HPDE6-E6E7 (cell line): ENCODE results near the gene SNRNP48.

ENCODE experiments used
- DNase-seq: peaks from one replicate; pipeline ENCODE4 v3.0.0; 2011; ENCODE audit warnings: missing footprints; ENCODE audit errors: extremely low spot score

Gene SNRNP48, protein sequence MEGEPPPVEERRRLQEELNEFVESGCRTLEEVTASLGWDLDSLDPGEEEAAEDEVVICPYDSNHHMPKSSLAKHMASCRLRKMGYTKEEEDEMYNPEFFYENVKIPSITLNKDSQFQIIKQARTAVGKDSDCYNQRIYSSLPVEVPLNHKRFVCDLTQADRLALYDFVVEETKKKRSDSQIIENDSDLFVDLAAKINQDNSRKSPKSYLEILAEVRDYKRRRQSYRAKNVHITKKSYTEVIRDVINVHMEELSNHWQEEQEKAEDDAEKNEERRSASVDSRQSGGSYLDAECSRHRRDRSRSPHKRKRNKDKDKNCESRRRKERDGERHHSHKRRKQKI

DNA sequence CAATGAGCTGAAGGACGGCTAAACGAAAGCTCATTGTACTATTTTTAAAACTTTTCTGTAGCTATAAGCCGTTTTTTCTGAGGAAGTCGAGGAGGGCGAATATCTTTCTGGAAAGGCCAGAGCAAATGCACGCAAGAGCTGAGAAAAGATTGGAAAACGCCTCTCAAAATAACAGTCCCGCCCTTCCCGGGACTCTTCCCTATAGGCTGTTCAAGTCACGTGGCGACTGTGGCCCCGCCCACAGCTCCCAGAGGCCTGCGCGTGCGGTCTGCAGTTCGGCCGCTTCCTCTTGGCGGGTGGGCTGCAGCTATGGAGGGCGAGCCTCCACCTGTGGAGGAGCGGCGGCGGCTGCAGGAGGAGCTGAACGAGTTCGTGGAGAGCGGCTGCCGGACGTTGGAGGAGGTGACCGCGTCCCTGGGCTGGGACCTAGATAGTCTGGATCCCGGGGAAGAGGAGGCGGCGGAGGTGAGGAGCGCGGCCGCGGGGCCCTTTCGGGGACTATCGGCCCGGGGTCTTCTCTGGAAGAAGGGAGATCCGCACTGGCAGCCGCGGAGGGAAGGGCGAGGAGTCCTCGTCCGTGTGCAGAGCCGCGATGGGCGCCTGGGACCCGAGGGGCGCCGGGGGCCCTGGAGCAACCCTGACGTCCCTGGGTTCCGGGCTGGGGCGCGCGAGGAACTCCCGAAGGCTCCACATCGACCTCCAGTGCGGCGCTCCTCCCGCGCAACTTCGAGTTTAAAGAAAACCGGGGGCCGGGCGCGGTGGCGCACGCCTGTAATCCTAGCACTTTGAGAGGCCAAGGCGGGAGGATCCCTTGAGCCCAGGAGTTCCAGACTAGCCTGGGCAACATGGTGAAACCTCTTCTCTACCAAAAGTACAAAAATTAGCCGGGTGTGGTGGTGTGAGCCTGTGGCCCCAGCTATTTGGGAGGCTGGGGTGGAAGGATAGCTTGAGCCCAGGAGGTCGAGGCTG, at the start of gene SNRNP48:
SNRNP48 (plus strand) TSS at position 250 of the 969 bp plus-strand sequence; CDS start at position 310, 60 bp downstream.
- DNase-seq, result peak; percentile 75

DNA sequence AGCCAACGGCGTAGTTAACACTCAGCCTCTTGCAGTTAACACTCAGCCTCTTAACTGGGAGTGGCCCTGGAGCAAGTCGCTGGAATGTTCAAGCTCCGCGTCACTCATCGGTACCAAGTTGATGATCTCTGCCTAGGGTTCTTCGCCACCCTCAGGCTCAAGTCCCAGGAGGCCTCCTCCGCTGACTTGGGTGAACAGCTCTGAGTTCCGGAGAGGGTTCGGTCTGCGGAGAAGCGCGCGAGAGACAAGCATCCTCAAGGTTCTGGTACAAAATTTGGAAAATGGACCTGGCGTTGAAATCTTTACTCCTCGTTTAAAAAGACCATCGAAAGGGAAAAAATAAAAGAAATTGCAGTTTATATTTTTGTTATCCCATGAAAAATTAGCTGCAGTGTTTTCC, 49.4 kb upstream of the SNRNP48 start:
- no peak for DNase-seq

DNA sequence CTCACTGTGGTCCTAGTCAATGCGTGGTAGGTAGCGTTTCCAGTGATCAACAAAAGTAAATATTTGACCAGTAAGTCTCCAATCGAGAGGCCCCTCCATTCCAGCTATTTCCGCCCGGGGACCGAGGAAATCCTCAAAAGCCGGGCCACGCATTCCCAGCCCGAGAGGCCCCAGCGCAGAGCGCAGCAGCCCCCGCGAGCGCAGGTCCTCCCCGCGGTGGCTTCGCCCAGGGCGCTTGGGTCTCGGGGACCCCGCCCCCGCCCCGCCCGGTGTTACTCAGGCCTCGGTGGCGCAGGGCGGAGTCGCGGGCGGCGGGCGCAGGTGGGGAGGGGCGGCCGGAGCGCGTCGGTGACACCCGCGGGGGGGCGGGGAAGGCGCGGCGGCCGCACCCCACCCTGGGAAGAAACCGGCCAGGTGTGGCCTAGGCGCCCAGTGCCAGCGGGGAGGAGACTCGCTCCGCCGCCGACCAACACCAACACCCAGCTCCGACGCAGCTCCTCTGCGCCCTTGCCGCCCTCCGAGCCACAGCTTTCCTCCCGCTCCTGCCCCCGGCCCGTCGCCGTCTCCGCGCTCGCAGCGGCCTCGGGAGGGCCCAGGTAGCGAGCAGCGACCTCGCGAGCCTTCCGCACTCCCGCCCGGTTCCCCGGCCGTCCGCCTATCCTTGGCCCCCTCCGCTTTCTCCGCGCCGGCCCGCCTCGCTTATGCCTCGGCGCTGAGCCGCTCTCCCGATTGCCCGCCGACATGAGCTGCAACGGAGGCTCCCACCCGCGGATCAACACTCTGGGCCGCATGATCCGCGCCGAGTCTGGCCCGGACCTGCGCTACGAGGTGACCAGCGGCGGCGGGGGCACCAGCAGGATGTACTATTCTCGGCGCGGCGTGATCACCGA, 48.6 kb upstream of the SNRNP48 start, which contains the start of gene DSP:
DSP (plus strand) TSS at position 497 of the 890 bp plus-strand sequence; CDS start at position 742, 245 bp downstream.
- DNase-seq, result peak; percentile 64

DNA sequence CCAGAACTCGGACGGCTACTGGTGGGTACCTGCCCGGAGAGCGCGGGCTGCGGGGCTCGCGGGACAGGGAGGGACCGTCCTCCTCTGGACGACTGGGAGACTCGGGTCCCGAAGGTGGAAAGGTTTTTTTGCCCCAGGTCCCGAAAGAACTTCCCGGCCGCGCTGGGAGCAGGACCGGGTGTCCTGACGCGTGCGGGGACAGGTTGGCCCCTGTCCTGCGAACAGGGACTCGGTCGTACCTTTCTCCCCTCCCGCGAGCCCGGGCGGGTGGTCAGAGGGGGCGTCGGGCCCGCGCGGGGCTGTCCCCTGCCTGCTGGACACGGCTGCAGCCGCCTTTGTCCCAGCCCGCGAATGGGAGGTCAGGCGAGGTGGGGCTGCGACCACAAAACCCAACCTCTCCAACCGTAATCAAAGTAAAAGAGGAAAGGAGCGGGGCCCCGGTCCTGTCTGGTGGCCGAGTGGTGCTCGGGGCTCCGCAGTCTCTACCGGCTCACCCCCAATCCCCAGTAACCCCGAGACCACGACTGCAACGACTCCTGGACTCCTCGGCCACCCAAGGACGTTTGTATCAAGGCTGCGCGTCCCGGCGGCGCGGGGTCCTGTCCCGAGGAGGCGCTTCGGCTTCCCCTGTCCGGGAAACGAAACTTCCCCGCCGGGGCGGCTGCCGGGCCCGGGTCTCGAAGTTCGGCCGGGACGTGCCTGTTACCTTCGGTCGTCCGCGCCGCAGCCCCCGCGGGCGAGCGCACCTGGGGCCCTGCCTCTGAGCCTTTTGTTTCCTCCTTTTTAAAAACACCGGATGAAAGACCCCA, 47.7 kb upstream of the SNRNP48 start:
- DNase-seq, result no peak

DNA sequence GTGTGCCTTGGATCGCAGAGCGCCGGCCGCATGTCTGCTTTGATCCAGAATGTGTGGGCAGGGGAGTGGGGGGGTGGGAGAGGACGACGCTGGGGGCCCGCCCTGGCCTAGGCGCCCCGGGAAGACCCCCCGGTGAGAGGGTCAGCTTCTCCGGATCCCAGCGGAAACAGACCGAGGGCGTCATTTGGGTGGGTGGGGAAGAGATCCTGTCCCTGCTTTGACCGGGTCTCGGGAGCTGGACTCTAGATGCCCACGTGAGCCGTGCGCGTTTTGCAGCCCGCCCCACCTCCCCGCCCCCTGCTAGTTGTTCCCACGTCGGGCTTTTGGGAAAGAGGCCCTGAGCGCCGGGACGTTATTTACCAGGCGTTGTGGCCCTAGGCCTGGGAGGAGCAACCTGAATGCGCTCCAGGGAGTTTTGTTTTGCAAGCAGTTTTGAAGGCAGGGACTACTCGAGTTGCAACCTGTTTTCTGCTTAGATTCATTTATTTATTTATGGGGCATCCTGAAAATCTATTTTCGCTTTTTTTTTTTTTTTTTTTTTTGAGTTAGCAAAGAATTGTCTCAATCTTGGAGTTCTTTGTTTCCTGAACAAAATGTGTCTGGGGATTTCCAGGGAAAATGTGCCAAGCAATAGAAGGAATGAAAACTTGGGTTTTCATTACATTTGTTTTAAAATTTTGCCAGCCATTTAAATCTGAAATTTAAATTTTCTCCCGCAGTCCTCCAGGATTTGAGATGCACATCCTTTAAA, 46.9 kb upstream of the SNRNP48 start:
- no peak for DNase-seq

DNA sequence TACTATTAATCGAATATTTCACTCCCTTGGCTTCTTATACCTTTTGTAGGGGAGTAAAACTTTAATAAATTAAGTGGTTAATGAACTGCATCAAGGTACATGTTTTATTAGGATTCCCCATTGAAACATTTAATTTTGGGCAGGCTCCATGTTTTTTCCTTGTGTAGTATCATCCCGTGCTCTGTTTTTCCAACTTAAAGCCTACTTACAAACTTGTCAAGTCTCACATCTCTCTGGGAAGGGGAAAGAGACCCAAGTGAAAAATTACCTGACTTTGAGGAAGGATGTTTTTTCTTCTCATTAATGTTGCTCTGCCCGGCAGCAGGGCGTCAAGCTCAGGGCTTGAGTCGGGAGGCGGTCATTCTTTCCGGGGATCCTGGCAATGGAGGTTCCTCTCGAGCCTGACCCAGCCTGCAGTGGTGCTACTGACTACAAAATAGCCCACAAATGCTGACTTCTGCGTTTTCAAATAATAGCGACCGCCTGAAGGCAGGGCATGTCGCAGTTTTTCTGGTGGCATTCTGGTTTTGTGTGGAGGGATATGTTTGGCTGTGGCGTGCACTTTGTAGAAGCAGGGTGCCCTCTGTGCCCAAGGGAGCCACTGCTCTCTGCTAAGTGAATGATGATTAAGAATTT, 46.1 kb upstream of the SNRNP48 start:
- DNase-seq, result no peak

DNA sequence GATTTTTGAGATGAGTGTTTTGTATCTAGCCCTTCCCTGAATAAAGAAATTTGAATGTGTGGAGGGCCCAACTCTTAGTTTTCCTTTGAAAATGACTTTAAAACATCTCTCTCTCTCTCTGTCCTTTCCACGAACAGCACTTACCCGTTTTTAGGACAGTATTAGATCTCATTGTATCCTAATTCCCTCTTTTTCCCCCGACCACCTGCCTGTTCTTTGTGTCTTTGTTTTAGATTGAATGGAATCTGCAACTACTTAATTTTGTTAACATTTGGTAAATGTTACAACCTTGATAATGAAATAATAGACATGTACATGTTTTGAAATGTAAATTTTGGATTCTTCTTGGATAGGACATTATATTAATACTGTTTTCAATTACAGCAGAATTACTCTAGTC, 45.4 kb upstream of the SNRNP48 start:
- DNase-seq, result no peak

DNA sequence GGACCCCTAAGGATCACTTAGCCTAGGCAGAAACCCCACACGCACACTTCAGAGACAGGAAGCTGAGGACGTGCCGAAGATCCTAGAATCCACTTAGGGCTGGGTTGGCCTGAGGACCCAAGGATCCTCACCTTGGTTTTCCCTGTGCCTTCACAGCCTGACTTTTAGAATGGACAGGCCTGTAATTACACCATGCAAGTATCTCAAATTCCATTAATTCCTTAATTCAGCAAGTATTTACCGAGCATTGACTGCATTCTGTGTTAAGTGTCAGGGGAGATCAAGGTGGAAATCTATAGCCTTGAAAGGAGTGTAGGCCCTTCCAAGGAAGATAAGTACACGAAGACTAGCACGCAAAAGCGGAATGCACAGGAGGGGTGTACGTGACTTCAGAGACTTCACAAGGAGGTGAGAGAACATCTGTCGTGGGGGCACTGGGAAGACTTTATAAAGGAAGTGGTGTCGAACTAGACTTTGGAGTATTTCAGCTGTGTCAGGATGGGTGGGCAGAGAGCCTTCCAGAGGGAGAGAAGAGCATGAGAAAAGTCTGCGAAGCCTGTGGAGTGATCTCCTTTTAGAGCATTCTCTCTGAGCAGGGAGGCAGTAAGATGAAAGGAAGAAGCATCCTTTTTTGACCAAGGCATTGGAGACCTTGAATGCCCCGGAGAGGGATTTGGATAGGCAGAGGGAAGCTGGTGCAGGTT, 44.5 kb upstream of the SNRNP48 start:
- DNase-seq, result no peak

DNA sequence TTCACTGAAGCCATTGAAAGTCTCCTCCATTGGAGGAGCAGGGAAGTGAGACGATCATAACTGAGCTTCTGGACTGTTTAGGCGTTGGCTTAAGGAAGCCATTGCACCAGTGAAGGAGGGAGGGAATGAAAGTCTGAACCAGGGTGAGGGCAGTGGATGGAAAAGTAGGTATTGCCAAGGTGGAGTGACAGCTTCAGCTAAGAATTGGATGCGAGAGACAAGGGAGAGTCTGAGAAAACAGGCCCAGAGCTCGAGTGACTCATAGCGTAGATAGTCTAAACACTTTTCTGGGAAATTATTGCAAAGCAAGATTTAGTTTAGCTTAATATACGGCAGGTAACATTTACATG, 44.0 kb upstream of the SNRNP48 start:
- no peak for DNase-seq

DNA sequence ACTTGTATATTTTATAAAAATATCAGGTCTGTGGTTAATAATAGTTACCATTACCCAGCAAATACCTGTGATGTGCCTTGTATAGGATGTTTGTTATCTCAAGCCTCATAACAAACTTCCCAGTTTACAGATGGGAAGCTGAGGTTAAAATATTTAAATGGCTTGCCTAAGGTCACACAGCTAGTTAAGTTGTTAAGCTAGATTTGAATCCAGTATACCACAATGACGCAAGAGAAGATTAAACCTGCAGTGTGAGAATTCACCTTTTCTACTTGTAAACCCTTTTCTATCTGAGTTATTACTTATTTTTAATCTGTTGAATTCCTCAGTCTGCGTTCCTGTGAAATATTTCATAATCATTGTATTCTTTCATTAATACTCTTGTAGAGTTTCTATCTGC, 43.6 kb upstream of the SNRNP48 start:
- no peak for DNase-seq

DNA sequence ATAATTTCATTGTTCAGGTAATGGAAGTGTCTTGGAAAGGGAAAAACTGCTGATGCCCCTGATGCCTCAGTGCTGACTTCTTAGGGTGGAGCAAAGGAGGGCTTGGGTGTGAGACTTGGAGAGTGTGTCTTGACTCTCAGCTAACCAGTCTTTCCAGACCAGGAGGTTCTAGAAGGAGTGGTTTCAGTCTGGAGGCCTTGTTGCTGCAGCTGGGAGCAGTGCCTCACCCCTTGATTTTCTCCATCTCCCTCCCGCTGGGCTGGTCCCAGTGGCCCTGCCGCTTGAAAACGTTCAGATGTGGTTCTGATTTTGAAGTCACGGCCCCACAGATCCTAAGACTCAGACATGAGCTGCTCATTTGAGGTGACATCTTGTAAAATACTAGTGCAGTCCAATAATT, 43.1 kb upstream of the SNRNP48 start:
- DNase-seq, result no peak

DNA sequence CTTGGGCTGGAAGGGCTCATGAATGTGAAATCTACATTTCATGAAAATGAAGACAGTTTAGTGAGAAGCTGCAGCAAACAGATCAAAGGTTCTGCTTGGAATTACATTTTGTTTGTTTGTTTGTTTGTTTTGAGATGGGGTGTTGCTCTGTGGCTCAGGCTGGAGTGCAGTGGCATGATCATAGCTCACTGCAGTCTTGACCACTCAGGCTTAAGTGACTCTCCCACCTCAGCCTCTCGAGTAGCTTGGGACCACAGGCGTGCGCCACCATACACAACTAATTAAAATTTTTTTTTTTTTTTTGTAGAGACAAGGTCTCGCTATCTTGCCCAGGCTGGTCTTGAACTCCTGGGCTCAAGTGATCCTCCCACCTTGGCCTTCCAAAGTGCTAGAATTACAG, 42.7 kb upstream of the SNRNP48 start:
- DNase-seq, result no peak

DNA sequence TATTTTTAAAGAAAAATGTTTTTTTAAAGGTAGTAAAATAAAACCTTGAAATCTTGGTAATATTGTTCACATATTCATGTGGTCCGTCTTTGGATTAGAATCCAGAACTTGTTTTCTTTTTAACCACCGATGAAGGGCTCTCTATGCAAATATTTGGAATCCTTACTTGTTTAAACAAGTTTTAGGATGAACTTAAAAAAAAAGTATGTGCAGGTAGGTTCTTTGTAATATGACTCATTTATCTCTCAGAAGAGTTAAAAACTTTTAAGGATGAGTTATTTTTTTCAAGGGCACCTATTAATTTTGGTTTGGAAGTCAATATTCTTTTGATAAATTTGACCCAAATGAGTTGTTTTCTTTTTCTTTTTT, 39.6 kb upstream of the SNRNP48 start:
- no peak for DNase-seq

DNA sequence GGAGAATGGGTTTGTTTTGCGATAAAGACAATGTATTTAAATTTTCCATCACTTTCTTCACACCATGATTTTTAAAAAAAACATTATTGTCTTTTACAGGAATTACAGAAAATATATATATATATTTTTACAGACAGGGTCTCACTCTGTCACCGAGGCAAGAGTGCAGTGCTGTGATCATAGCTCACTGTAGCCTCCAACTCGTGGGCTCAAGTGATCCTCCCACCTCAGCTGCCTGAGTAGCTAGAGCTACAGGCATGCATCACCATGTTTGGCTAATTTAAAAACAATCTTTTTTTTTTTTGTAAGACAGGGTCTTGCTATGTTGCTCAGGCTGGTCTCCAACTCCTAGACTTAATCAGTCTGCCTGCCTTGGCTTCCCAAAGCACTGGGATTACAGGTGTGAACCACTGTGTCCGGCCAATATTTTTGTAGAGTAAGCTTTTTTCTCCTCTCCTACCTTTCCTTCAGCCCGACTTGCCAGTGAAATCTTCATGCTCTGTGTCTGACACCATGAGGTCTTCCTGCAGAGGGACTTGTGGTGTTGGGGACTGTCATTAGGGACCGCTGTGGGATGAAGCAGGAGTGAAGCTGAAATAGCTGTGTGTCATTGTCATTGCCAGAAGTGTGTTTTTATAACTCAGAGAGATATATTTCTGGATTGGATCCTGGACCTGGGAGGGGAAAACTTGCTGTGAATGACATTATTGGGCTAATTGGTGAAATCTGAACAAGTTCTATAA, 35.3 kb upstream of the SNRNP48 start:
- DNase-seq, result no peak

DNA sequence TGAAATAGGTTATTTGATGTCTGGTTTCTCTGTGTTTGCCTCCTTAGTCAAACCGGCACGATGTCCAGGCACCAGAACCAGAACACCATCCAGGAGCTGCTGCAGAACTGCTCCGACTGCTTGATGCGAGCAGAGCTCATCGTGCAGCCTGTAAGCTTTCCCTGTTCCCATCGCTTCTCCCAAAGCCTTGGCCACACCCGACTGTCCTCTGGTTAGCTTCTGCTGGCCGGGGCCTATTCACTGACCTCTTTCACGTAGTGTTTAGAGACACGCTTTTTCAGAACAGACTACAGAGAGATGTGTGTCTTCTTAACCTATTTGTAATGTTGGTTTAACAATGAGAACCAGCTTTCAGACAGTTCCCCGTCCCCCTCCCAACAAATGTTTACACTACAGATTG, 34.3 kb upstream of the SNRNP48 start:
- DNase-seq, result no peak

DNA sequence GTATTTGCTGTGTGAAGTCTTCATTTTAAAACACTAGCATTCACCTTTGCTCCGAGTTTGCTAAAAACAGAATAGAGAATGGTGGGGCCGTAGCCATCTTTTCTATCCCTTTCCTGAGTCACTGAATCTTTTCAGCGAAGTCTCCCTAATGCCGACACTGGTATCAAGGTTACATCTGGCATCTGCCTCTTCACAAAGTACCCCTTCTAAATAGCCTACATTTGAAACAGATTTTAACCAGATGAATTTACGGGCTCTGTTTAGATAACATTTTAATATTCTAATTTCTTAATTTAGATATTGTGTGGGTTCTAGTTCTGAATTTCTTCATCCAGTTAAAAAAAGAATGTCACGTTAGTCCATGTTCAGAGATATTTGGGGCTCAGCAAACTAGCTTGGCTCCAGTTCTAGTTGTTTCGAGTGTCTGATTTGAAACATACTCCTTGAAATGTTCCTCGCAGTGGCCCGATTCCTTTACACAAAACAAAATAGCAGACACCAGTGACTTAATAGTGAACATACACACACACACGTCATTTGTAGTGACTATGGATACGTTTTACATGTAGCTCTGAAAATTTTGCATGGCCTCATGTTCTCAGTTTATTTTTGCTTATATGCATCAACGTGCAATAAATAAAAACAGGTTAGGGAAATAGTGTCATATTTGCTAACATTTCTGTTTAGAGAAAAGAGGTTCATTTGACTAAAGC, 33.4 kb upstream of the SNRNP48 start:
- DNase-seq, result no peak

DNA sequence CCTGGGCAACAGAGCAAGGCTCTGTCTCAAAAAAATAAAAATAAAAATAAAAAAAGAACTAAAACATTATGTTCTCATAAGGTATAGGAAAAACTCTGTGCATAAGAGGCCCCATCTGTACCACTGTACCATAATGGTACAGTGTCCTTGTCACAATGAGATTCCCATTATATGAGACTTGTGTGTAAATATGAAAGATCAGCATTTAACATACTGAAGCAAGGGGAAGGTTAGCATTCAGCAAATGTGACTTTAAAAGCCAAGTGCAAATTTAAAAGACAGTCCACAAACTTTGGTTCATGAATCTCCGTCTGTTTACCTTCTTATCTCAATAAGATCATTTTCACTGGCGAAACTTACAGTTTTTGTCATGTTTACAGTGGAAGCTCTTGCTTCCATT, 32.3 kb upstream of the SNRNP48 start:
- DNase-seq, result no peak

DNA sequence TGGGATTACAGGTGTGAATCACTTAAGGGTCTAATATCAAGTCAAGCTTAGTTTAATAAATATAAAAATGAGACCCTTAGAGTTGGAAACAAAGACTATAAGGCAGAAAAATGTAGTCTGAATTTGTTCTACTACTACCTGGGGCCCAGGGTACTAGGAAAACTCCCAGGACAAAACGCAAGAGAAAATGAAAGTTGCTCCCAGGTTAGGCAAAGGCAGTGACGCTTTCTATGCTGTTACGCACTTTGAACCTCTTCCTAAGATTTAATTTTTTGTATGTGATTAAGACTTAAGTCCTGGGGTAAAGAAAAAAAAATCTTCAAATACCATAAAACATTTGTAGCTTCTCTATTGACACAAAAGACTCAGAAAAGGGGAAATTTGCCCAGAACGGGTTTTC, 31.2 kb upstream of the SNRNP48 start:
- DNase-seq, result no peak
